A549 (cell line): ENCODE measurements around the gene HAAO.

Experiments used
- EHMT2 ChIP-seq: fragments of 200-600 bp; sonication (generic); IDR thresholded peaks from 2 replicates; pipeline ENCODE4 v1.6.1; 2016; ENCODE audit warnings: antibody characterized with exemption, low read depth, mild to moderate bottlenecking, moderate library complexity
- EP300 ChIP-seq, 2 experiments: fragments of >200 bp; sonication (Bioruptor Twin); formaldehyde crosslinking; IDR thresholded peaks; 2 replicates in 1 of 2; 3 replicates in 1 of 2; pipeline ENCODE4 v1.6.1; 2016 to 2017
- NR3C1 ChIP-seq: fragments of >200 bp; sonication (Bioruptor Twin); formaldehyde crosslinking; IDR thresholded peaks from 3 replicates; pipeline ENCODE4 v1.6.1; 2017
- POLR2A ChIP-seq: IDR thresholded peaks from 2 replicates; pipeline ENCODE4 v1.6.1; 2012; ENCODE audit warnings: mild to moderate bottlenecking, low read length
- POLR2AphosphoS2 ChIP-seq: conservative IDR thresholded peaks from 2 replicates; pipeline ENCODE4 v1.6.1; 2012; ENCODE audit warnings: low read length, improper control_type of control experiment, inconsistent platforms
- TP53 ChIP-seq: fragments of 250-450 bp; sonication (Bioruptor Pico); IDR thresholded peaks from 2 replicates; pipeline ENCODE4 v1.5.0; 2021; ENCODE audit warnings: mild to moderate bottlenecking, moderate library complexity
- ZFP36 ChIP-seq: fragments of 450-650 bp; IDR thresholded peaks from 2 replicates; pipeline ENCODE4 v1.6.1; 2014; ENCODE audit warnings: borderline replicate concordance; ENCODE audit not compliant: partially characterized antibody
- TF ChIP-seq, protein P1 (sequence below): fragments of 450-650 bp; IDR thresholded peaks from 2 replicates; pipeline ENCODE4 v1.6.1; 2014; ENCODE audit warnings: antibody characterized with exemption
- TF ChIP-seq, protein P2 (sequence below): fragments of >200 bp; sonication (Bioruptor Twin); formaldehyde crosslinking; IDR thresholded peaks from 3 replicates; pipeline ENCODE4 v1.5.1; 2016

DNA sequence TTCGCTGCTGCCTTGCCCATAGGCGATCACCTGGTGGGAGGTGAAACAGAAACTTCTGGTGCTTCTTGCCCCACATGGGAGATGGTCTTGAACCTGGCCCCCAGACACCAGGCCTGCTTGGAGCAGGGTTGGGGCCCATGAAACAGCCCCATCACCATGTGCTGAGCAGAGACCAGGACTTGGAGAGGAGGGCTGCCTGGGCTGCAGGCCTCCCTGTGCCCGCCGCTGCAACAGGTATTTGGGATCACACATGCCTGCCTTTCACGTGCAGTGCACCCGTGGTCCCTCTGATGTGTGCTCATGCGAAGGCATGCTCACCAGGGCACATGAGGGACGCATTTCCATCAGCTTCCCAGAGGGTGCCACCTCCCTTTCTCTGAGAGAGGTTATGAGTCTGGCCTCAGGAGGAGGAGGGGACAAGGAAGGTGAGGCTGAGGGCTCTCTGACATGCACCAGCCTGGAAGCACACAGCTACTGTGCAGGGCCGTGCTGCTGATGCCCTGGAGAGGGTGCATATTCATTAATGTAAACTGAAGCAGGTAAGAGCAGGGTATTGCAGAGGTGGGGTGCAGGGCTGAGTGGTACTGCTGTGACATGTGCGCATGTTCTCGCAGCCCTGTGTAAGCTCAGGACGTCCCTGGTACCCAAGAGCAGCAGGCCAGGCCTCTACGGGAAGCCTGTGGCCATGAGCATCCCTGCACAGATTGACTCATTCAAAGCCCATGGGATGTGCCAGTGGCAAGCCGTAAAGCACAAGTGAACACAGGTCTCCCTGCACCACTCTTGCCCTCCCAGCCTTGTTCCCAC, 24.3 kb downstream of the HAAO start:
- TF ChIP-seq, protein P1, sequence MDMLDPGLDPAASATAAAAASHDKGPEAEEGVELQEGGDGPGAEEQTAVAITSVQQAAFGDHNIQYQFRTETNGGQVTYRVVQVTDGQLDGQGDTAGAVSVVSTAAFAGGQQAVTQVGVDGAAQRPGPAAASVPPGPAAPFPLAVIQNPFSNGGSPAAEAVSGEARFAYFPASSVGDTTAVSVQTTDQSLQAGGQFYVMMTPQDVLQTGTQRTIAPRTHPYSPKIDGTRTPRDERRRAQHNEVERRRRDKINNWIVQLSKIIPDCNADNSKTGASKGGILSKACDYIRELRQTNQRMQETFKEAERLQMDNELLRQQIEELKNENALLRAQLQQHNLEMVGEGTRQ, result no peak
- TF ChIP-seq, protein P2, sequence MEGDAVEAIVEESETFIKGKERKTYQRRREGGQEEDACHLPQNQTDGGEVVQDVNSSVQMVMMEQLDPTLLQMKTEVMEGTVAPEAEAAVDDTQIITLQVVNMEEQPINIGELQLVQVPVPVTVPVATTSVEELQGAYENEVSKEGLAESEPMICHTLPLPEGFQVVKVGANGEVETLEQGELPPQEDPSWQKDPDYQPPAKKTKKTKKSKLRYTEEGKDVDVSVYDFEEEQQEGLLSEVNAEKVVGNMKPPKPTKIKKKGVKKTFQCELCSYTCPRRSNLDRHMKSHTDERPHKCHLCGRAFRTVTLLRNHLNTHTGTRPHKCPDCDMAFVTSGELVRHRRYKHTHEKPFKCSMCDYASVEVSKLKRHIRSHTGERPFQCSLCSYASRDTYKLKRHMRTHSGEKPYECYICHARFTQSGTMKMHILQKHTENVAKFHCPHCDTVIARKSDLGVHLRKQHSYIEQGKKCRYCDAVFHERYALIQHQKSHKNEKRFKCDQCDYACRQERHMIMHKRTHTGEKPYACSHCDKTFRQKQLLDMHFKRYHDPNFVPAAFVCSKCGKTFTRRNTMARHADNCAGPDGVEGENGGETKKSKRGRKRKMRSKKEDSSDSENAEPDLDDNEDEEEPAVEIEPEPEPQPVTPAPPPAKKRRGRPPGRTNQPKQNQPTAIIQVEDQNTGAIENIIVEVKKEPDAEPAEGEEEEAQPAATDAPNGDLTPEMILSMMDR, result no peak
- TF ChIP-seq POLR2AphosphoS2 (no peak), NR3C1 (no peak), TP53 (no peak), POLR2A (no peak), EP300 (IDR thresholded peaks at IDR 0.05) (no peak), ZFP36 (no peak), EHMT2 (no peak)
